GM04503 (cell line): Measurements from ENCODE around the gene SCTR.

Experiments
- DNase-seq: peaks from one replicate; pipeline ENCODE4 v3.0.0-alpha.2; 2012; ENCODE audit warnings: low read depth

The SCTR gene

GRCh38 chr2:119487434-119488244 is 36.6 kb downstream of the SCTR start:
- no peak for DNase-seq

- no peak for DNase-seq
These were observed 37.4 kb downstream of the SCTR start for GRCh38 chr2:119486886-119487285.

GRCh38 chr2:119486196-119486827 is 38.0 kb downstream of the SCTR start:
- no peak for DNase-seq

- no peak for DNase-seq
These were observed 38.8 kb downstream of the SCTR start for GRCh38 chr2:119485336-119486110.

- DNase-seq = no peak
These were observed 39.4 kb downstream of the SCTR start for GRCh38 chr2:119484834-119485233.

GRCh38 chr2:119483896-119484718 is 40.2 kb downstream of the SCTR start:
- DNase-seq = no peak

- no peak for DNase-seq
These were observed 40.9 kb downstream of the SCTR start for GRCh38 chr2:119483395-119483753.

- no peak for DNase-seq
These were observed 41.5 kb downstream of the SCTR start for GRCh38 chr2:119482481-119483394.

- DNase-seq = no peak
These were observed 42.5 kb downstream of the SCTR start for GRCh38 chr2:119481501-119482455.

GRCh38 chr2:119480718-119481142 is 43.6 kb downstream of the SCTR start:
- no peak for DNase-seq

GRCh38 chr2:119480184-119480583 is 44.1 kb downstream of the SCTR start:
- no peak for DNase-seq

GRCh38 chr2:119478978-119479295 is 45.3 kb downstream of the SCTR start:
- DNase-seq = no peak

- no peak for DNase-seq
These were observed 45.9 kb downstream of the SCTR start for GRCh38 chr2:119478188-119478977.

- no peak for DNase-seq
These were observed 47.2 kb downstream of the SCTR start for GRCh38 chr2:119477113-119477505.

GRCh38 chr2:119476301-119477112 is 47.8 kb downstream of the SCTR start:
- no peak for DNase-seq

- no peak for DNase-seq
These were observed 48.4 kb downstream of the SCTR start for GRCh38 chr2:119475857-119476244.

- DNase-seq = no peak
These were observed 48.9 kb downstream of the SCTR start for GRCh38 chr2:119475225-119475856.
